Prostate gland (tissue), 2 donors: ENCODE data around the gene BPIFB2. TPM values are rescaled to one million over a fixed set of nuclear protein-coding genes. Genes with fewer than 3 reads are reported as not detected.

Experiments
- DNase-seq: peaks from one replicate; pipeline ENCODE4 v3.0.0-alpha.2; 2019; ENCODE audit warnings: low spot score
- H3K27ac ChIP-seq, 2 donors: fragments of 200-600 bp; sonication (generic); 2 replicates each; pipeline ENCODE4 v1.5.1; 2017 to 2019
- H3K27me3 ChIP-seq: fragments of 200-600 bp; sonication (generic); replicated peaks from 2 replicates; pipeline ENCODE4 v1.5.1; 2019; ENCODE audit not compliant: insufficient read depth
- H3K36me3 ChIP-seq, 2 donors: fragments of 200-600 bp; sonication (generic); 1 replicate in 1 of 2; 2 replicates in 1 of 2; pipeline versions ENCODE4 v1.5.1 to v1.8.1; 2017 to 2019
- H3K4me1 ChIP-seq: fragments of 200-600 bp; sonication (generic); replicated peaks from 2 replicates; pipeline ENCODE4 v1.5.1; 2019
- H3K4me3 ChIP-seq, 2 donors: fragments of 200-600 bp; sonication (generic); 2 replicates each; pipeline ENCODE4 v1.5.1; 2017 to 2019
- H3K9me3 ChIP-seq: fragments of 200-600 bp; sonication (generic); 2 replicates; pipeline ENCODE4 v1.5.1; 2017
- CTCF ChIP-seq, 4 experiments: fragments of 200-600 bp in 2 of 4; fragments of 450-650 bp in 2 of 4; sonication (generic) in 2 of 4; IDR thresholded peaks; 1 replicate in 3 of 4; 2 replicates in 1 of 4; pipeline ENCODE4 v1.5.1; 2016 to 2019; ENCODE audit warnings: antibody characterized with exemption in 4 of 4, mild to moderate bottlenecking in 2 of 4, moderate library complexity in 2 of 4
- POLR2A ChIP-seq: fragments of 450-650 bp; IDR thresholded peaks from one replicate; pipeline ENCODE4 v1.6.1; 2016; ENCODE audit warnings: antibody characterized with exemption, mild to moderate bottlenecking
- POLR2AphosphoS5 ChIP-seq: sonication (generic); formaldehyde crosslinking; IDR thresholded peaks from one replicate; pipeline ENCODE4 v1.6.1; 2017; ENCODE audit warnings: antibody characterized with exemption
- WGBS: methylation state at CpG from one replicate; pipeline ENCODE4 v1.1.5; 2018; 5-methylcytosine and 5-hydroxymethylcytosine counted together
- intact Hi-C: fragments of 100-400 bp; cut with DNase I; formaldehyde crosslinking; loops from one replicate; pipeline ENCODE4 v1.14.2; 2022
- total RNA-seq, 2 donors: library from RNA; depleted of rRNA; stranded (reverse); fragments of >200 nt; gene quantifications; one replicate each; pipeline ENCODE4 v1.1.0, GENCODE V29; 2016

Gene BPIFB2
- total RNA-seq, 2 donors from 2014 or later, result 5.1 TPM; not detected in 1

DNA sequence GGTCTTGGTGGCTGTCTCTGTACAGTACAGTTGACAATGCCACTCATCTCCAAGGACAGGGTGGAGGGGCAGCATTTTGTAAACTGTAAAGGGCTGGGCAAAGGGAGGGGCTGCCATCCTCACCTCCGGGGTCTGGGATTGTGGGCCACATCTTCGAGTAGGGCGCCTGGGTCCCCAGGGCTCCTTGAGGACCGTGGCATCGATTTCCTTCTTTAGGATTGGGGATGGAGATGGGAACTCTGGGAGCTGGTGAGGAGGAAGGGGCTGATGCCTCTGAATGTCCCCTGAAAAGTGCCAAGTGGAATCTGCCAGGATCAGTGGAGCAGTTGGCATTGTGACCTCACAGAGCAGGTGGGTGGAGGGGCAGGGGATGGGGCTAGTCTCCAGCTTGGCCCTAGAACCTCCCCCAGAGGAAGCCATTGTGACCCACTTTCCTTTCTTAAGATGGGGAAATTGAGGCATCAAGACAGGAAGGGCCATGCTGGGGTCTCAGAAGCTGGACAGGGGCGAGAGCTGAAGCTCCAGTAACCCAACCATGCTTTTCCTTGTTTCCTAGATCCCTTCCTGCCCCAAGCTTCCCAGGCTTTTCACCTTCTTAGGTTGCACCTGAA is 3.3 kb upstream of the BPIFB2 start, which contains the start of gene SUN5:
Gene SUN5 (minus strand): TSS at position 293 of the 611 bp plus-strand sequence. CDS start 93 bp downstream, at position 200.
- Histone ChIP-seq H3K27ac (no peak within 1 kb of the TSS), H3K4me1 (no peaks in the 10 kb centered on the region), H3K36me3 (no peaks in the 10 kb centered on the region), H3K4me3 (no peak within 1 kb of the TSS), H3K27me3 (no peaks in the 10 kb centered on the region), H3K9me3 (no peaks in the 10 kb centered on the region)
- WGBS, result 87% methylated on average over 6 of the region's 6 CpGs
- no peak for TF ChIP-seq CTCF (IDR thresholded peaks at IDR 0.05)
- no peak for TF ChIP-seq POLR2AphosphoS5
- TF ChIP-seq POLR2A, result no peak
- intact Hi-C loops, result no loop called here
- no peak for DNase-seq

DNA sequence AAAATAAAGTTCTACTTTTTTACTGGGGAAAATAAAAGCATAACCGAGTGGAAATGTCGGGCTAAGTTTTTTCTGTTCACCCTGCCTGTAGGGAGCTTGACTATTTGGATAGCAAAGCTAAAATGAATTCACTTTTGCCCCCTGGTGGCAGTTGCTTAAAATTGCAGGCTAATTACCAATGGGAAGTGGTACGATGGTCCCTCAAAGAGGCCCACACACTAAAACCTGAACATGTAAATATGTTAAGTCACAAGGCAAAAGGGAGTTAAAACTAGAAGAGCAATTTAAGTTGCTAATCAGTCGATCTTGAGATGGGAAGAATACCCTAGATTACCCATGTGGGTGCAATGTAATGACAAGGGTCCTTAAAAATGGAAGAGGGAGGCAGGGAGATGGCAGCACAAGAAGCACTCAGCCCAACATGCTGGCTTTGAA is 2.4 kb upstream of the BPIFB2 start:
- DNase-seq, result no peak
- Histone ChIP-seq H3K27ac (no peak overlapping the region), H3K27me3 (no peaks in the 10 kb centered on the region), H3K4me1 (peaks cover 4% of the 10 kb centered on the region), H3K9me3 (no peaks in the 10 kb centered on the region), H3K4me3 (no peak overlapping the region), H3K36me3 (no peaks in the 10 kb centered on the region)
- intact Hi-C loops, result no loop called here
- TF ChIP-seq POLR2AphosphoS5, result no peak
- peak in 1 of 4 experiments; percentile 36 for TF ChIP-seq CTCF (IDR thresholded peaks at IDR 0.05)
- TF ChIP-seq POLR2A, result no peak
- 59% methylated on average over 4 of the region's 4 CpGs for WGBS

GRCh38 chr20:33005908-33006775 is 1.4 kb upstream of the BPIFB2 start:
- no peak for TF ChIP-seq POLR2AphosphoS5
- TF ChIP-seq CTCF (IDR thresholded peaks at IDR 0.05), result no peak
- TF ChIP-seq POLR2A, result no peak
- Histone ChIP-seq H3K27ac (no peak overlapping the region), H3K9me3 (no peaks in the 10 kb centered on the region), H3K4me1 (peaks cover 4% of the 10 kb centered on the region), H3K36me3 (no peaks in the 10 kb centered on the region), H3K4me3 (no peak overlapping the region), H3K27me3 (no peaks in the 10 kb centered on the region)
- intact Hi-C loops, result no loop called here
- WGBS, result 70% methylated on average over 8 of the region's 8 CpGs
- DNase-seq, result peak; percentile 14

GRCh38 chr20:33006776-33007375 is 628 bp upstream of the BPIFB2 start:
- no peak for DNase-seq
- no peaks in the 10 kb centered on the region for H3K27me3 ChIP-seq
- no peak overlapping the region for H3K4me3 ChIP-seq
- intact Hi-C loops, result no loop called here
- WGBS, result 82% methylated on average over 8 of the region's 8 CpGs
- H3K9me3 ChIP-seq, result no peaks in the 10 kb centered on the region
- H3K4me1 ChIP-seq, result peaks cover 4% of the 10 kb centered on the region
- TF ChIP-seq CTCF (IDR thresholded peaks at IDR 0.05), result no peak
- H3K27ac ChIP-seq, result no peak overlapping the region
- no peaks in the 10 kb centered on the region for H3K36me3 ChIP-seq
